Smooth muscle cell (in vitro differentiated cells): ENCODE data around the gene ZNF33B. TPM values are rescaled to one million over a fixed set of nuclear protein-coding genes. Genes with fewer than 3 reads are reported as not detected.

Source experiments
- DNase-seq: peaks from one replicate; lab custom pipeline; 2025; ENCODE audit not compliant: unreplicated experiment; lab: John Stamatoyannopoulos, UW
- H2AFZ ChIP-seq: fragments of 200-600 bp; sonication (generic); 2 replicates; pipeline ENCODE4 v1.6.0; 2016; ENCODE audit warnings: antibody characterized with exemption, low read depth, mild to moderate bottlenecking
- H3F3A ChIP-seq: fragments of 200-600 bp; sonication (generic); 2 replicates; pipeline ENCODE4 v1.6.0; 2017; ENCODE audit warnings: antibody characterized with exemption, low read depth
- H3K27ac ChIP-seq: fragments of 200-600 bp; sonication (generic); 2 replicates; pipeline ENCODE4 v1.5.1; 2016; ENCODE audit warnings: low read depth, mild to moderate bottlenecking
- H3K27me3 ChIP-seq: fragments of 200-600 bp; sonication (generic); 2 replicates; pipeline ENCODE4 v1.6.1; 2016; ENCODE audit warnings: low read depth, mild to moderate bottlenecking
- H3K36me3 ChIP-seq: fragments of 200-600 bp; sonication (generic); 2 replicates; pipeline ENCODE4 v1.5.1; 2016; ENCODE audit warnings: low read depth
- H3K4me1 ChIP-seq: fragments of 200-600 bp; sonication (generic); 2 replicates; pipeline ENCODE4 v1.5.1; 2016; ENCODE audit warnings: low read depth
- H3K4me2 ChIP-seq: fragments of 200-600 bp; sonication (generic); 2 replicates; pipeline ENCODE4 v1.6.0; 2016; ENCODE audit warnings: mild to moderate bottlenecking
- H3K4me3 ChIP-seq: fragments of 200-600 bp; sonication (generic); 2 replicates; pipeline ENCODE4 v1.5.1; 2016; ENCODE audit warnings: mild to moderate bottlenecking
- H3K79me2 ChIP-seq: fragments of 200-600 bp; sonication (generic); 2 replicates; pipeline ENCODE4 v1.6.0; 2016; ENCODE audit warnings: low read depth, mild to moderate bottlenecking
- H3K9ac ChIP-seq: fragments of 200-600 bp; sonication (generic); 2 replicates; pipeline ENCODE4 v1.6.0; 2016; ENCODE audit warnings: low read depth
- H3K9me3 ChIP-seq: fragments of 200-600 bp; sonication (generic); replicated peaks from 2 replicates; pipeline ENCODE4 v1.5.1; 2016; ENCODE audit warnings: low read depth
- H4K20me1 ChIP-seq: fragments of 200-600 bp; sonication (generic); 2 replicates; pipeline ENCODE4 v1.6.0; 2016; ENCODE audit warnings: low read depth
- WGBS: methylation state at CpG from one replicate; pipeline ENCODE4 v1.1.7; 2016; ENCODE audit warnings: low lambda C conversion rate; 5-methylcytosine and 5-hydroxymethylcytosine counted together
- polyA plus RNA-seq: library from polyadenylated mRNA; unstranded; fragments of >200 nt; fragmentation: Nextera tagmentation; extraction: Ambion mirVana; gene quantifications from 2 replicates; pipeline ENCODE4 v1.2.1, GENCODE V29; 2016
- total RNA-seq: library from RNA; depleted of rRNA; stranded (reverse); fragments of >200 nt; gene quantifications from 2 replicates; pipeline ENCODE4 v1.2.3, GENCODE V29; 2014
- TF ChIP-seq, protein P1 (sequence below): fragments of 200-600 bp; sonication (generic); IDR thresholded peaks from 2 replicates; pipeline ENCODE4 v1.5.1; 2017; ENCODE audit warnings: borderline replicate concordance, mild to moderate bottlenecking, antibody characterized with exemption; ENCODE audit not compliant: insufficient read depth, poor library complexity, severe bottlenecking

Gene ZNF33B
- total and polyA plus RNA-seq, 2 experiments from 2014 or later: 0.55 to 1.4 TPM

DNA sequence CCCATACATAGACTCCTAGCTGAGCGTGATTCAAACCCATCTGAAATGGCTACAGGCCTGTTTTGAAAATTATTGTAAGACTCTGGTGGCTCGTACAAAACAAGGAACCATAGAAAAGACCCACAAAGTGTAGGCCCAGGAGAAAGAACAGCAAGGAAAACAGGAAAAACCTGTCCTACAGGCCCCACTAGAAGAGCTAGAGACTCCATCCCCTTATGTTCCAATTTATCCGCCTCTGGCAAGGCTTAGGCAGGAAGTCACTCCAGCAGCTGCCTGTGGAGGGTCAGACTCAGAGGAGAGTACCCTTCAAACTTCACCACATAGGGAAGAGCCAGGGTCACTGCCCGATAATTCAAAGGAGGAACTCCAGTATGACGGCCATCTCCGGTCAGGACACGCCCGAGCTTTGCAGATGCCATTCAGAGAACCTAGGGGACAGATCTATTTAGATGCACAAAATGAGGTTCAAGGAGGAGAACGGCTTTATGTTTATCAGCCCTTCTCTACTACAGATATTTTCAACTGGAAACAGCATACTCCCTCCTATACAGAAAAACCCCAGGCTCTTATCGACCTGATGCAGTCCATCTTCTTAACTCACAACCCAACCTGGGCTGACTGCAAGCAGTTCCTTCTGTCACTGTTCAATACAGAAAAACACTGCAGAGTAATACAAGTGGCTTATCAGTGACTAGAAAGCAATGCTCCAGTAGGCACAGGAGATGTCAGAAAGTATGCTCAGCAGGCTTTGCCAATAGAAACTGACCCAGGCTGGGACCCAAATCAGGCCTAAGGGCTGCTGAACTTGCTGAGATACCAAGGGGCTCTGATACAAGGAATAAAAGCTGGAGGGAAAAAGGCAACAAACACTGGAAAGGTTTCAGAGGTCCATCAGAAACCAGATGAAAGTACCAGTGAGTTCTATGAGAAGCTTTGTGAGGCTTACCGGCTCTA lies 8.6 kb upstream of the ZNF33B start:
- Histone ChIP-seq H3K9ac (no peak overlapping the region), H3K27me3 (no peaks in the 10 kb centered on the region), H3F3A (no peaks in the 10 kb centered on the region), H4K20me1 (no peaks in the 10 kb centered on the region), H3K27ac (no peak overlapping the region), H2AFZ (no peak overlapping the region), H3K79me2 (no peaks in the 10 kb centered on the region), H3K4me3 (no peak overlapping the region), H3K9me3 (no peaks in the 10 kb centered on the region), H3K4me2 (no peak overlapping the region), H3K4me1 (no peaks in the 10 kb centered on the region), H3K36me3 (no peaks in the 10 kb centered on the region)
- 74% methylated on average over 11 of the region's 11 CpGs for WGBS
- TF ChIP-seq, protein P1, sequence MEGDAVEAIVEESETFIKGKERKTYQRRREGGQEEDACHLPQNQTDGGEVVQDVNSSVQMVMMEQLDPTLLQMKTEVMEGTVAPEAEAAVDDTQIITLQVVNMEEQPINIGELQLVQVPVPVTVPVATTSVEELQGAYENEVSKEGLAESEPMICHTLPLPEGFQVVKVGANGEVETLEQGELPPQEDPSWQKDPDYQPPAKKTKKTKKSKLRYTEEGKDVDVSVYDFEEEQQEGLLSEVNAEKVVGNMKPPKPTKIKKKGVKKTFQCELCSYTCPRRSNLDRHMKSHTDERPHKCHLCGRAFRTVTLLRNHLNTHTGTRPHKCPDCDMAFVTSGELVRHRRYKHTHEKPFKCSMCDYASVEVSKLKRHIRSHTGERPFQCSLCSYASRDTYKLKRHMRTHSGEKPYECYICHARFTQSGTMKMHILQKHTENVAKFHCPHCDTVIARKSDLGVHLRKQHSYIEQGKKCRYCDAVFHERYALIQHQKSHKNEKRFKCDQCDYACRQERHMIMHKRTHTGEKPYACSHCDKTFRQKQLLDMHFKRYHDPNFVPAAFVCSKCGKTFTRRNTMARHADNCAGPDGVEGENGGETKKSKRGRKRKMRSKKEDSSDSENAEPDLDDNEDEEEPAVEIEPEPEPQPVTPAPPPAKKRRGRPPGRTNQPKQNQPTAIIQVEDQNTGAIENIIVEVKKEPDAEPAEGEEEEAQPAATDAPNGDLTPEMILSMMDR: no peak
- no peak for DNase-seq

DNA sequence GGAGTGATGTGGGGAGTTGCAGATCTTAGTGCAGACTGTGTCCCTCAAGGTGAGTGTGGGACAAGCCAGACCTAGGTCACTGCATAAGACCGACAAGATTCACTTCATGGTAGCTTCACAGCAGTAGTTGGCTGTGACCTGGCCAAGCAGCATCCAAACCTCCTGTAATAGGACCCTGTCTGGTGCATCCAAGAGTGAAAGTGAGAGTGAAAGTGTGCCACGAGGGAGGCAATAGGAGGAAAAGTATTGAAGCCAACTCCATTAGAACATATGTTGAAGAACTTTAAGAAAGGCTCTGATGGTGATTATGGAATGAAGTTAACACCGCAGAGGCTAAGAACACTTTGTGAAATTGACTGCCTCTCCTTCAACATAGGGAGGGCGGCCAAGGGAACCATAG lies 7.8 kb upstream of the ZNF33B start:
- WGBS: 82% methylated on average over 4 of the region's 4 CpGs

DNA sequence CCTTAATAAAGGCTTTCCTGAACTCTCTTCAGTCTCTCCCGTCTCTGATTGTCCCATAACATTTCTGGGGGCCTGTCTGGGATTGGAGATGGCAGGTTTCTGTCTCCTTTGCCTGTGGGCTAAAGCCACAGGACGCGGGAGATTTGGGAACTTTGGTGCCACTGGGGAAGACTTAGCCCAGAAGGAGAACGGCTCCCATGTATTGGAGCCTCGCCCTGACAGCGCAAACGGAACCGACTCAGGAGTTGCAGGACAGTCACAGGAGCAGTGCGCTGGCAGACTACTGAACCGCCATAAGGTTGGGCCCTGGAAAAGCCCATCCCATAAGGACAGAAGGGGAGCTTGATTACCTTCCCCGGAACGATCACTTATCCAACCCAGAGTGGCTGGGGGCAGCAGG lies 7.1 kb upstream of the ZNF33B start:
- no peak for DNase-seq
- Histone ChIP-seq H3K4me2 (no peak overlapping the region), H3K36me3 (no peaks in the 10 kb centered on the region), H3K79me2 (no peaks in the 10 kb centered on the region), H3F3A (no peaks in the 10 kb centered on the region), H2AFZ (no peak overlapping the region), H3K9ac (no peak overlapping the region), H4K20me1 (no peaks in the 10 kb centered on the region), H3K27ac (no peak overlapping the region), H3K27me3 (no peaks in the 10 kb centered on the region), H3K9me3 (no peaks in the 10 kb centered on the region), H3K4me3 (no peak overlapping the region), H3K4me1 (no peaks in the 10 kb centered on the region)
- TF ChIP-seq, protein P1: no peak
- WGBS: 85% methylated on average over 12 of the region's 12 CpGs

More for the DNA sequence above, 7.8 kb upstream of the ZNF33B start:
- Histone ChIP-seq H3K9ac (no peak overlapping the region), H3K9me3 (no peaks in the 10 kb centered on the region), H3K27me3 (no peaks in the 10 kb centered on the region), H3F3A (no peaks in the 10 kb centered on the region), H3K79me2 (no peaks in the 10 kb centered on the region), H3K27ac (no peak overlapping the region), H3K4me1 (no peaks in the 10 kb centered on the region), H2AFZ (no peak overlapping the region), H3K4me3 (no peak overlapping the region), H3K36me3 (no peaks in the 10 kb centered on the region), H3K4me2 (no peak overlapping the region), H4K20me1 (no peaks in the 10 kb centered on the region)
- TF ChIP-seq, protein P1: no peak
- DNase-seq: no peak
